HG03135 (cell line): ENCODE data around the gene TGFB1I1.
"Not testable (repeated sequence)": the region's sequence is repeated elsewhere in the genome, so short reads cannot be mapped to it uniquely, and the experiment has no call there.

Source experiments
- ATAC-seq: cut with Tn5 transposase; IDR thresholded peaks from one replicate; pipeline ENCODE4 v1.9.1; 2021; ENCODE audit warnings: mild to moderate bottlenecking, moderate library complexity; ENCODE audit not compliant: unreplicated experiment

The TGFB1I1 gene

DNA sequence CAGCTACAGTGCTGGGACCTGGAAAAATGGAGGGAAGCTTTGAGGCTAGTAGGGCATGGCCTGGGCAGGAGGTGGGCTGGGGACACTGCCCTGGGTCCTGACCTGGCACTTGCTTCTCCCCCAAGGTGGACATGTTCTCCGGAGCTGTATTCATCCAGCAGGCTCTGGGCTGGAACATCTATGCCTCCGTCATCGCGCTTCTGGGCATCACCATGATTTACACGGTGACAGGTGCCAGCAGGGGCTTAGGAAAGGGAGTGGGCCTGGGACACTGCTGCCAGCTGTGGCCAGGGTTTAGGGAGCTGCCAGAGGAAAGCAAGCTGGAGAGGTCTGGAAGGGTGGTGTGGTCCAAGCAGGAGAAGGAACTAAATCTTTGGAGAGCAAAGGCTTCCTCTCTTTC is 14.1 kb downstream of the TGFB1I1 start:
- ATAC-seq: no peak

DNA sequence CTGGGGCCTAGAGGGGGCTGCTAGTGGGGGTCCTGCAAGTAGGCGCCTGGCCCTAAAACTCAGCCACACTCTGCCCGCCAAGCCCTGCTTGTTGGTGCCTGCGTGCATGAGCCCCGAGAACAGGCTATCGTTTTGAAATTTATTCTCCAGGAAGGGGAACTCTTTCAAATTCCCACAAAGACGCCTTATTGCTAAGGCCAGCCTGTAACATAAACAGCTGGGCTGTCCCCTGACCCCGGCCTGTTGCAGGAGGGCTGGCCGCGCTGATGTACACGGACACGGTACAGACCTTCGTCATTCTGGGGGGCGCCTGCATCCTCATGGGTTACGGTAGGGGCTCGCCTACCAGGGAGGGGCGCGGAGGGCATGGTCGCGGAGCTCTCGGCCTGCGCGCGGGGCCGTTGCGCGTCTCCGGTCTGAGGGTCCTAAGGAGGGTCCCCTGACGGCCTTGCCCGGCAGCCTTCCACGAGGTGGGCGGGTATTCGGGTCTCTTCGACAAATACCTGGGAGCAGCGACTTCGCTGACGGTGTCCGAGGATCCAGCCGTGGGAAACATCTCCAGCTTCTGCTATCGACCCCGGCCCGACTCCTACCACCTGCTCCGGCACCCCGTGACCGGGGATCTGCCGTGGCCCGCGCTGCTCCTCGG is 15.2 kb downstream of the TGFB1I1 start:
- peak; percentile 2 for ATAC-seq

GRCh38 chr16:31487720-31488467 is 15.9 kb downstream of the TGFB1I1 start:
- peak; percentile 86 for ATAC-seq

DNA sequence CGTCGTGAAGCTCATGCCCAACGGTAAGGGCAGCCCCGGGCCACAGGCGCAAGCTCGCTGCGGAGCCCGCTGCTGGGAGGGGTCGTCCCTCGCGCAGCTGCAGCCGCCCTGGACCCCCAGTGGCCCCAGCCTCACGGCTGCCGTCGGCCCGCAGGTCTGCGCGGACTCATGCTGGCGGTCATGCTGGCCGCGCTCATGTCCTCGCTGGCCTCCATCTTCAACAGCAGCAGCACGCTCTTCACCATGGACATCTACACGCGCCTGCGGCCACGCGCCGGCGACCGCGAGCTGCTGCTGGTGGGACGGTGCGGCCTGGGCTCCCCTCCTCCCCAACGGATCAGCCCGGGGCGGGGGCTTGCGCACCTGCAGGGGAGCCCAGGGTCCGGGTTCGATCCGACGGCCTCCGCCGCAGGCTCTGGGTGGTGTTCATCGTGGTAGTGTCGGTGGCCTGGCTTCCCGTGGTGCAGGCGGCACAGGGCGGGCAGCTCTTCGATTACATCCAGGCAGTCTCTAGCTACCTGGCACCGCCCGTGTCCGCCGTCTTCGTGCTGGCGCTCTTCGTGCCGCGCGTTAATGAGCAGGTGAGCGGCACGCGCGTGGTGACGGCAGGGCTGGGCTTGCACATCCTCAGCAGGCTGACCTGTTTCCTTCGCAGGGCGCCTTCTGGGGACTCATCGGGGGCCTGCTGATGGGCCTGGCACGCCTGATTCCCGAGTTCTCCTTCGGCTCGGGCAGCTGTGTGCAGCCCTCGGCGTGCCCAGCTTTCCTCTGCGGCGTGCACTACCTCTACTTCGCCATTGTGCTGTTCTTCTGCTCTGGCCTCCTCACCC is 16.7 kb downstream of the TGFB1I1 start:
- no peak for ATAC-seq

DNA sequence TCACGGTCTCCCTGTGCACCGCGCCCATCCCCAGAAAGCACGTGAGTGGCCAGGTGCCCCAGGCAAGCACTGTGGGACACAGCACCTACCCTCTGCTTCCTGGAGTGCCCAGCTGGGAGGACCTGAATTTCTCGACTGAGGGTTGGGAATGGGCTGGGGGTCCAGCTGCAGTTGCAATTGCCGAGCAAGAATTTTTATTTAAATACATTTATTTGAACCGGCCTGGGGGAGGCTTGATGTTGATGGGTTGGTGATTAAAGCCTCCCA is 17.3 kb downstream of the TGFB1I1 start:
- ATAC-seq: no peak

DNA sequence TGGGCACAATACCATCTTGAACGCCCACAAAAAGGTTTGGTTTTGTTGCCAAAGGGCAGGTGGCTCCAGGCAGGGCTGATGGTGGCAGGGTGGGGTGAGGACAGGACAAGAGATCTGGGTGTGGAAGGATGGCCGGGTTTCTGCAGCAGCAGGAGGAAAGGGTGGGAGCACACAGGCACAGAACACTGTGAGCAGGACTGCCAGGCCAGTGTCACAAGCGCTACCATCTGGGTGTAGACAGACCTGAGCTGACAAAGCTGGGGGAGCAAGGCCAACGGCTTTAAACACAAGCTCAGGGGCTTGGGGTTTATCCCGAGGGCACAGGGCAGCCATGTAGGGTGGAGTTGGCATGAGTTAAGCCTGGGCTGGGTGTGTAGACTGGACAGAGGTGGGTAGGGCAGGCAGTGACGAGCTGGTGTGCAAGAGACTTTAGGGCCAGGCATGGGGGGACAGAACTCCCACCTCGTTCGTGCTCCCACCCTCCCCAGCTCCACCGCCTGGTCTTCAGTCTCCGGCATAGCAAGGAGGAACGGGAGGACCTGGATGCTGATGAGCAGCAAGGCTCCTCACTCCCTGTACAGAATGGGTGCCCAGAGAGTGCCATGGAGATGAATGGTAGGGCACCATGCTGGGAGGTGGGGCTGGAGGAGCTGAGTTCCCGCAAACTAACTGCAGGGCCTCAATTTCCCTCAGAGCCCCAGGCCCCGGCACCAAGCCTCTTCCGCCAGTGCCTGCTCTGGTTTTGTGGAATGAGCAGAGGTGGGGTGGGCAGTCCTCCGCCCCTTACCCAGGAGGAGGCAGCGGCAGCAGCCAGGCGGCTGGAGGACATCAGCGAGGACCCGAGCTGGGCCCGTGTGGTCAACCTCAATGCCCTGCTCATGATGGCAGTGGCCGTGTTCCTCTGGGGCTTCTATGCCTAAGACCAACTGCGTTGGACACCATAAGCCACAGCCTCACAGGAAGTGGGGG is 17.9 kb downstream of the TGFB1I1 start:
- no peak for ATAC-seq

DNA sequence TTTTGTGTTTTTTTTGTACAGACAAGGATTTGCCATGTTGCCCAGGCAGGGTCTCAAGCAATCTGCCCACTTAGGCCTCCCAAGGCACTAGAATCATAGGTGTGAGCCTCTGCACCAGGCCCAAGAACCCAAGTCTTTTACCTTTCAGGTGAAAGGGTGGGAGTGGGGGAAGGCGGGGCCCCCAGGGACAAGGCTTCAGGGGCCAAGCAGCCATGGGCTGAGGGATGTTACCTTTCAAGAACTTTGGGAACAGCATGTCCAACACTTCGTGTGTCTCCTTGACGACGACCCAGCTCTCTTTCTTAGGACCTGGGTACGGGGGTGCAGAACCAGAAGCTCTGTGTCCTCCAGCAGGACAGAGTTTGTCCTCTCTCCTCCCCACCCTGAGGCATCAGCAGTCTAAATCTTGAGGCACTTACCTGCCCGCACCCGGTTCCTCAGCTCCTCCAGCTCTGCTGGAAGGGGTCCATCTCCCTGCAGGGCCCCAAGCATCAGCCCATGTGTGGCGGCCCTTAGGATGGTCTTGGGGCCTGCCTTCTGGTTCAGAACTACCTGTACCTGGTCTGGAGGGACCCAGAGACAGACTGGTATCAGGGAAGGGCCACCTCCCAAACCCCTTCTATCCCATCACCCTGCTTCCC is 19.9 kb downstream of the TGFB1I1 start:
- ATAC-seq: no peak

- no peak for ATAC-seq
These were observed 21.7 kb downstream of the TGFB1I1 start for GRCh38 chr16:31493506-31494125.

DNA sequence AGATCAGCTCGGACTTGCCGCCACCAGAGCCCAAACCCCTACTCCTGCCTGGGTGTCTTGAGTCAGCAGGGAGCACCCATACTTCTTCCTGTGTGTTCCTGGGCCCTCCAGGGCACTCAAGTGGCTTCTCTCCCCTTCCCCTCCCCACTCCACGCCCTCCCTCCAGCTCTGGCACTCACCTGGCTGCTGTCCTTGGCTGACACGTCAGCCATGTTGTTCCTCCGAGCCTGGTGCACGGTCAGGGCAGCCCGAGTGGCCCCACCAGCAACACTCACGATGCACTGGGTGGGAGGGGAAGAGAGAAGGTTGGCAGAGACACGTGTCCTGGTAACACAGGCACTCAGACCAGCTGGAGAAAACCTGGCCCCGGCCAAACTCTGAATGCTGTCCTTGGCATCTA is 24.7 kb downstream of the TGFB1I1 start:
- no peak for ATAC-seq

DNA sequence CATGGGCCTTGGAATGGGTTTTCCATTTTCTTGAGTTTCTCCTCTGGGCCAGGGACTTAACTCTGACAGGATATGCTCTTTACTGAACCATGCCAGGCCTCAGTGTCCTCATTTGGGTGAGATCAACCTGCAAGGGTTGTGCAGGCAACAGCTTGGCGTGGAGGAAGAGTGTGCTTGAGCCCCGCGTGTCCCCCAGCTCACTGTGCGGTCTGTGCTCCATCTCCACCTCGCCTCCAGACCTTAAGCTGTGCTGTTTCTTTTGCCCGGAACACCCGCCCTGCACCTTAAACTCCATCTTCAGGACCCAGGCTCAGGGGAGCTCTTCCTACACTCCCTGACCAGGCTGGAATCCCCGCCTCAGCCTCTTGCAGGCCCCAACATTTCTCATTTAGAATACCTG is 26.5 kb downstream of the TGFB1I1 start:
- no peak for ATAC-seq

- no peak for ATAC-seq
These were observed 28.0 kb downstream of the TGFB1I1 start for GRCh38 chr16:31499928-31500327.

DNA sequence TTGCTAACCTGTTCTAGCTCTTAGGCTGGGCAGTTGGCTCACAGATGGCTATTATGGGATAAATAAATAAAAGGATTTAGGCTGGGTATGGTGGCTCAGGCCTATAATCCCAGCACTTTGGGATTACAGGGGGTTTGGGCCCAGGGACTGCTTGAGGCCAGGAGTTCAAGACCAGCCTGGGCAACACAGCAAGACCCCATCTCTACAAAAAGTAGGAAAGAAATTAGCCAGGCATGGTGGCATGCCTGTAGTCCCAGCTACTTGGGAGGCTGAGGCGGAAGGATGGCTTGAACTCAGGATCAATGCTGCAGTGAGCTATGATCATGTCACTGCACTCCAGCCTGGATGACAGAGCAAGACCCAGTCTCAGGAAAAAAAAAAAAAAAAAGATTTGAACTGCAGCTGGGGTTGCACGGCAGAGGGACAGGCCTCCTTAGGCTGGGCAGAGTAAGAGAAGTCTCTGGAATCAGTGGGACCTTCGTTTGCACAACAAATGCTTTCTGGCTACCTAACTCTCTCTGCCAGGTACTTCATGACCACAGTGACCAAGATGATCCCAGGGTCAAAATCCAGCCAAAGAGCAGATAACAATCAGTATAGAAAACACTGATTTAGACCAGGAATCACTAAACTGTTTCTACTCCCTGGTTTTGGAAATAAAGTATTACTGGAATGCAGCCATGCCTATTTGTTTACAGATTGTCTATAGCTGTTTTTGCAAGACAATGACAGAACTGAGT is 29.4 kb downstream of the TGFB1I1 start:
- ATAC-seq: no peak

- no peak for ATAC-seq
These were observed 30.0 kb downstream of the TGFB1I1 start for GRCh38 chr16:31501966-31502348.

GRCh38 chr16:31502981-31503380 is 31.0 kb downstream of the TGFB1I1 start:
- no peak for ATAC-seq

GRCh38 chr16:31503555-31503954 is 31.6 kb downstream of the TGFB1I1 start:
- ATAC-seq: not testable (repeated sequence)

GRCh38 chr16:31504159-31504558 is 32.2 kb downstream of the TGFB1I1 start:
- ATAC-seq: no peak

GRCh38 chr16:31505483-31505882 is 33.5 kb downstream of the TGFB1I1 start:
- ATAC-seq: no peak

GRCh38 chr16:31507617-31507928 is 35.6 kb downstream of the TGFB1I1 start:
- ATAC-seq: peak; percentile 7

DNA sequence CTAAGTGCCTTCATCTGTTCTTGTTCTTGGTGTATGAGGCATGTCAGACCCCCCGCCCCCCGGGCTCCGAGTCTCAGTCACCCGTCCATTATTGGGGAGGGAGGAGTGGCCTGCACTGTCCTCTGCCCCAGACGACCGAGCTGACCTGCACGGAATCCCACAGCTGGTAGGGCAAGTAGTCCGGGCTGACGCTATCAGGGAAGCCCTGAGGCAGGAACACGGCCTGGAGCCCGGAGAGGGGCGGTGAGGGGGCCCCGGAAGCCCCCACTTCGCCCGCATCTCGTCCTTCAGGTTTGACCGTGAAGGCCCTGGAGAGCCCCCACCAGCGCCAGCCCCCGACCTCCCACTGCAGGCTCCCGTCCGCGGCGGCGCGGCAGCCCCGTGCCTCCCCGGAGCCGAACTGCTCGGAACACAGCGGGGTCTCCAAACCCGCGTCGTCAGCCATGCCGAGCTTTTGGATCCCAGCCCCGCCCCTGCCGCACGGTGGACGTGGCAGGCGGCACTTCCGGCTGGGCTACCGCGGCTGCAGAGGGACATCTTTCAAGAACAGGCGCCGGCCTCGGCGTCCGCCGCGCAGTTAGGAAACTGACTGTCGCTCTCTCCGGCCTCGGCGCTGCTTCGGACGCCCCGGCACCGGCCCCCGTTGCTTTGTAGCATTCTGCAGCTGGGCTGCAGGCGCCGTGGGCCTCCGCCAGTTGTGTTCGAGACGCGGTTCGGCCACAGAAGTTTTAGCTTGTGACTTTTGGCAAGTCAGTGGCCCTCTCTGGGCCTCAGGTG is 36.2 kb downstream of the TGFB1I1 start, which contains the start of gene RUSF1:
RUSF1 (minus strand) TSS at position 463 of the 777 bp plus-strand sequence; CDS start at position 445, 18 bp downstream.
- ATAC-seq: peak; percentile 86
